ENCODE measurements around the gene EHMT1.

Gene EHMT1

DNA sequence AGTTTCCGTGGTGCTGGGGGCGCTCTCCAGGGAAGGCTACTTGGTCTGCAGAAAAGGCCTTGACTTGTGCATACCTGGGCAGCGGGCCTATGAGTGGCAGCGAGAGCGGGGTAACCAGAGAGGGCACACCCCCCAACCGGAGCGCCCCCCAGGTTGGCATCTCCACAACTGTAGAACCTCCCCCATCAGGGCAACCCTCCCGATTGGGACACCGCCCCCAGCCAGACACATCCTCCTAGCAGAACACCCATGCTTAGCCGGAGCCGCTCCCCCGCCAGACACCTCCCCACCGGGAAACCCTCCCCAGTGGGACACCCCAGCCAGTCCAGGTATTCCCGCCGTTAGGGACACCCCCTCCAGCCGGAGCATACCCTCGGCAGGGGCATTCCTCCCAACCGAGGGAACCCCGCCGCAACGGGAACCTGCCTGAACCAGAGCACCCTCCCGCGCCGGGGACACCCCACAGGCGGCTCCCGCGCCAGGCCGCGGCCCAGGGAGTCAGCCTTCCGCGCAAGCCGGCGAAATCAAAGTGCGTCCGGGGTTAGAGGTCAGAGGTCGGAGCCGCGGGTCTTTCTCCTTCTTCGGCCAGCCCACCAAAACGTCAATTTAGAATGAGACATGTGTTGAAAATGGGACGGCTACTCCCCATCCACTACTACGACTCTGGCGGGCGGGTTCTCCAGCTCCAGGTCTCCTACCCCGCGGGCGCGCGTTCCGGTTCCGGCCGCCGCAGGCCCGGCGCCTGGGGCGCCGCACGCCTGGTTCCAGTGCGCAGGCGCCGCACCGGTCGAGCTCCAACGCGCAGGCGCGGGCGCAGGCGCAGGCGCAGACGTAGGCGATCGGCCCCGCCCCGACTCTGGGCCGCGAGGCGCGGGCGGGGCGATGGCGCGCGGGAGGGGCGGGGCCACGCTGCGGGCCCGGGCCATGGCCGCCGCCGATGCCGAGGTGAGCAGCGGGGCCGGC, at the start of gene EHMT1:
EHMT1 (plus strand) TSS at position 901 of the 963 bp plus-strand sequence; CDS start at position 925, 24 bp downstream.
- DNase-seq (ENCODE audit: low spot score), result peak; percentile 81

DNA sequence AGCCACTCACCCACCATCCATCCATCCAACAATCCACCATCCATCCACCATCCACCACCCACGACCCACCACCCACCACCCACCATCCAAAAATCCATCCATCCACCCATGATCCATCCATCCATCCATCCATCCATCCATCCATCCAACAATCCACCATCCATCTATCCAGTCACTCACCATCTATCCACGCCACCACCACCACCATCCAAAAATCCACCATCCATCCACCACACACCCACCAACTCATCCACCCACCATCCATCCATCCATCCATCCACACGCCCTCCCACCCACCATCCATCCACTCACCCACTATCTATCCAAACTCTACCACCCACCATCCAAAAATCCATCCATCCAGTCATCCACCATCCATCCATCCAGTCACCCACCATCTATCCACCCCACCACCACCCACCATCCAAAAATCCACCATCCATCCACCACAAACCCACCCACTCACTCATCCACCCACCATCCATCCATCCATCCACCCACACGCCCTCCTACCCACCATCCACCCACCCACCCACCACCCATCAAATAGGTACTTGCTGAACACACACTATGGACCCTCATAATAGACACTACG, 49.1 kb upstream of the EHMT1 start:
- DNase-seq (ENCODE audit: low spot score), result no peak

- DNase-seq (ENCODE audit: low spot score), result no peak
Measured at GRCh38 chr9:137570566-137570965, 48.2 kb upstream of the EHMT1 start.

DNA sequence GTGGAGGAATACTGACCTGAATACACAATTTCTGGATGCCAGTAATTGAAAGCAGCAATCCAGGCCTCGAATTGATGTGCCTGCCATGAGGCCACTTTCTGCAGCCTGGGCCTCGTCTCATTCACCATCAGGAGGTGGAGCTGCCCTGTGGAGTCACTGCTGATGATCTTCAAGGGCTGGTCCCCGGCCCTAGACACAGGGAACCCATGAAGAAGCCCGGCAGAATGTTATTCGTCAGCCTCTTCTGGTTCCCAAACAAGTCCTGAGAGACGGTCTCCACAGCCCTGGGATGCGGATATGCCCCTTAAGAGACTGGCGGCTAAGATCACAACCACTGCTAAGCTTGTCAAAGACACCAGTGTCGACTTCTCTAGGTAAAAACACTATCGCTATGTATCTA, 44.6 kb upstream of the EHMT1 start:
- no peak for DNase-seq (ENCODE audit: low spot score)

DNA sequence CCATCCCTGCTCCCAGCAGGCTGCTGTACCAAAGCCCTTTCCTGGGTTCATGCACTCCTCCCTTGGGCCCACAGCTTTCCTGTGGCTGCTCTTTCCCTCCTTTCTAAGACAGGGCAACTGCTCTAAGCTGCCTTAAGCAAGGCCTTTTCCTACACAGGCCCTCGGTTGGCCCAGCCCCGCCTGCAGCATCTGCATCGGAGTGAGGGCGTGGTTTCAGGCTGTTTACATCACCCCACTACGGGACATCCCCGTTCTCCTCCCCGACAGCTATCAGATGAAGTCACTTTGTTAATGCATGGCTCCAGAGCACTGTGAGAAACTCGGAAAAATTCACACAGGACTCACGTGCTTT, 43.5 kb upstream of the EHMT1 start:
- no peak for DNase-seq (ENCODE audit: low spot score)

DNA sequence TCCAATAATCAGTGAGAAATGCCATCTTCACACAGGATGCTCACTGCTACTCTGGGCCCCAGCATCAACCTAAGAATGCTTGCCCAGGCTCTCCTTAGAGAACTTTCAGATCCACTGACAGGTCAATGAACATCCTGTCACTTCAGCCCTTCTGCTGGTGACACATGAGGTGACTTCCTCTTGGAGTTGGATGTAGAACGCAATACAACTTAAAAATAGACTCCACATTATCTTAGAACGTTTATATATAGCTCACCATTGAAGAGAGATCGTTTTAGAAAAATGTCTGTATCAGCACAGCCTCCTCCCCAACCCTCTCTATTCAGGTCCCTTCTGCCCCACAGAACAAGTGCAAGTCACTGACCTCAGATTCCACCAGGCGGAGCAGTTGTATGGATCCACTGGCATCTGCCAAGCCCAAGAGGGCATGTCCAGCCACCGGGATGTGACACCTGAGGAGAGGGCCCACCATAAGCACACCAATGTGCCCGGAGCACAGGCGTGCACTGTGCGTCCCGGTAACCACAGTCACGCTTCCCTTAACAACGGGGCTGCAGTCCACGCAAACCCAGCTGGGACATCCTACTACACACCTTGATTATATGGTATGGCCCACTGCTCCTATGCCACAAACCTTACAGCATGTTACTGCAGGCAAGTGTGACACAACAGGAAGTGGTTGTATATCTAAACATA, 42.9 kb upstream of the EHMT1 start:
- DNase-seq (ENCODE audit: low spot score), result peak; percentile 54

DNA sequence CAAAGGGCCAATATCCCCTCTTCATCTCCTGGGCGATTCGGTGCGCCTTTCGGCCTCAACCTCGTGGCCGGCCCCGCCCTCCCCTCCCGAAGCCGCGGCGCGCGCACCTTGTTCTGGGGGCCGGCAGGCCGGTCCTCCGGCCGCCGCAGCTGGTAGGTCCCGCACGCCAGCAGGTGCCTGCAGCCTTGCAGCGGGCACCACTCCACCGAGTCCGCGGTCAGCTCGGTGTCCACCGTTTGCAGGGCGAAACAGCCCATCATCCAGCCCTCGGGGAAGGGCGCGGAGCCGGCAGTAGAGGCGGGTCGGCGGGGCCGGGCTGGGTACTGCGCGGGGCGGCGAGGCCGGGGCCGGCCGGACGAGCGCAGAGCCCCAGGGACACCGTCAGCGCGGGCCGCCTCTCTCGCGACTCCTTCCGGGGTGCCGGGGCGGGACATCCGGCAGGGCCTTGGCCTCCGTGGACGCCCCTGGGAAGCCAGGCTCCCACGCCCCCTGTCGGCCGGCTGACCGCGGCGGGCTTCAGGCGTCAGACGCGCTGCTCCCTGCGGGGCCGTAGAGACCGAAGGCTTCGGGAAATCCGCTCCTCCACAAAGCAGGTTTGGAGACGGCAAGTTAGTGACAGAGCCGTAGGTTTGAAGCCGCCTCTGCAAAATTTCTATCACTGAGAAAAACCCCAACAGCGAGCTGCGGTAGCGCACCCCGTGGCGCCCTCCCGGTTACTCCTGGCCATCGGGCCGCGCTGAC, 40.1 kb upstream of the EHMT1 start, which contains the start of gene DPH7:
DPH7 (minus strand) TSS at position 408 of the 741 bp plus-strand sequence; CDS start at position 260, 148 bp downstream.
- peak; percentile 89 for DNase-seq (ENCODE audit: low spot score)

GRCh38 chr9:137579259-137579604, 39.6 kb upstream of the EHMT1 start:
- DNase-seq (ENCODE audit: low spot score), result no peak

DNA sequence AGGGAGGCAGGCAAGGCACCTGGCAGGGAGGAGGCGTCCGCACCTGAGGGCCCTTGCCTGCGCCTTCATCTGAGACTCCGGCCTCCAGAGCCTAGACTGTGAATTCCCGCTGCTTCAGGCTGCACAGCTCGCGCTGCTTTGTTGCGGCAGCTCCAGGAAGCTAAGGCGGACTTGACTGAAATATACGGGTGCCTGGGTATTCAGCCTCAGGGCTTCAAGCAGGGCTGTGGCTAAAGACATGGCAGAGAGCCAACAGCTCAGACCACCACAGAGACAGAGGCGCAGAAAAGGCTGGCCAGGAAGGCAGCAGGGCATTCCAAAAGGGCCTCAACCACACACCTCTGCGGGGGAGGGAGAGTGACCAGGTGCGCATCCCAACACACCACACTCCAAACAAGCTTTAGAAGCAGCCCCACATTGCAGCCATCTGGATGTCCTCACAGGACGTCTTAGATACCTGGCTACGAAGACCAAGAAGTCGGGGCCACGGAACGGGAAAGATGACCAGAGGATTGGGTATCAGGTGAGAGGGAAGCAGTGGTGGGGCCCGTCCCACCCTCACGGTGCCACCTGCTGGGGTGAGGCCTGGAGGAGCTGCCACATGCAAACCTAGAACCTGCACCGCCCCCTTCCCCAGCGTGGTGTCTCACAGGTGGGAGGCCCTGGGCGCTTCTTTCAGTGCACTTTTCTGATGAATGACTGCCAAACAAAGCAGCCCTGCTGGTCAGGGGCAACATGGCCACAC, 38.4 kb upstream of the EHMT1 start:
- DNase-seq (ENCODE audit: low spot score), result no peak

GRCh38 chr9:137580954-137581322, 37.9 kb upstream of the EHMT1 start:
- DNase-seq (ENCODE audit: low spot score), result no peak

GRCh38 chr9:137581361-137582285, 37.2 kb upstream of the EHMT1 start:
- DNase-seq (ENCODE audit: low spot score), result no peak

GRCh38 chr9:137582286-137582860, 36.4 kb upstream of the EHMT1 start:
- peak; percentile 26 for DNase-seq (ENCODE audit: low spot score)

- DNase-seq (ENCODE audit: low spot score), result no peak
Measured at GRCh38 chr9:137583347-137583746, 35.5 kb upstream of the EHMT1 start.

GRCh38 chr9:137583957-137584356, 34.8 kb upstream of the EHMT1 start:
- DNase-seq (ENCODE audit: low spot score), result no peak

DNA sequence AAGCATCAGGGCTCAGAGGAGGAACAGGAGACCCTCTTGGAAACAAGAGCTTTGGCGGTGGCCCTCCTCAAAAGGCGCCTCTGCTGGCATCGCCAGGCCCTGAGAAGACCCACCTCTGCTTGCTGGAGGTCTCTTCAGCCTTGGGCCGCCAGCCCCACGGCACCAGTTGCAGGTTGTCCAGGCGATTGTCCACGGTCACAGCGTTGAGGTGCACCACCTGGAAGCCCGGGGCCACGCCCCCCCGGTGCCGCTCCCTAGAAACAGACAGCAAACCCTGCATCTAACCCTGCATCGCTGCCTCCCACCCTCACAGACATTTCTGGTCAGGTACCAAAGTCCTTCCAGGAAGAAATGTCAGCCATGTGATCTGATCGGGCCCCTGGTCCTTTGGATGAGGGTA, 32.0 kb upstream of the EHMT1 start:
- no peak for DNase-seq (ENCODE audit: low spot score)

DNA sequence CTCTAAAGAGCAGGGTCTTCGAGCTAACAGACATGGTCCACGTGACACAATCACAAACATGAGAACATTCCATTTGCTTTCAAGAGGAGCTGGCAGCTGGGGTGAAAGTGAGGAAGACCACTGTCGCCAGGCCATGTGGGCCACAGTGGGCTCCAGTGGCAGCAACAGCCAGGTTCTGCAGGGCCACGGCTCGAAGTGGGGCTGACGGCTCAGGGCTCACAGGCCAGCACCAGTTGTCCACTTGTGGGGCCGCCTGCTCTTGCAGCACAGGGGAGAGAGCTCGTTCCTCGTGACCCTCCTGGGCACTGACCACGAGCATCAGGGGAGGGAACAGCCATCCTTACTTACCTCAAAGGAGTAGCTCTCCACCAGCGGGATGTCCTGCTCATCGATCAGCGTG, 30.5 kb upstream of the EHMT1 start:
- no peak for DNase-seq (ENCODE audit: low spot score)

GRCh38 chr9:137588891-137589290, 29.9 kb upstream of the EHMT1 start:
- DNase-seq (ENCODE audit: low spot score), result no peak

GRCh38 chr9:137589441-137590122, 29.2 kb upstream of the EHMT1 start:
- DNase-seq (ENCODE audit: low spot score), result no peak

GRCh38 chr9:137590123-137590468, 28.7 kb upstream of the EHMT1 start:
- no peak for DNase-seq (ENCODE audit: low spot score)
